Putamen (tissue), 1 donor: Measurements from ENCODE around the gene NDRG3.
"Not testable (repeated sequence)": the region's sequence is repeated elsewhere in the genome, so short reads cannot be mapped to it uniquely, and the experiment has no call there.

Source experiments
- DNase-seq: peaks from one replicate; pipeline ENCODE4 v3.0.0-alpha.2; 2016; ENCODE audit warnings: low spot score

Gene NDRG3

GRCh38 chr20:36760647-36761046 lies 14.8 kb upstream of the NDRG3 start:
- no peak for DNase-seq

DNA sequence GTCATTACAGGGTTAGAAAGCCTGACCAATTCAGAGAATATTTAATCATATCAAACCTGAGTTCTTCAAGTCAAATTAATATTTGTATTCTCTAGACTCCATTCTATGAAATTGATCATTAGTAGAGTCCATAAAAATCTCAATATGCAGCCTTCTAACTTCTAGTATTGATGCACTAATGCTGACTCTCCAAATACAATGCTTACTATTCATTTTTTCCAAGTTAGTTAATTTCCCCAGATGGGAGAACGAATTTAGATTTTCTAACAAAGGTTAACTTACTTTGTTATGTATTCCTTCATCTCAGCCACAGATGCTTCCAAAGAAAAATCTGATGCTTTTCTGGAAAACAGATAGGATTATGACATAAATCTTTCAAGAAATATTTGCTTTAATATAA lies 12.4 kb upstream of the NDRG3 start:
- DNase-seq: no peak

DNA sequence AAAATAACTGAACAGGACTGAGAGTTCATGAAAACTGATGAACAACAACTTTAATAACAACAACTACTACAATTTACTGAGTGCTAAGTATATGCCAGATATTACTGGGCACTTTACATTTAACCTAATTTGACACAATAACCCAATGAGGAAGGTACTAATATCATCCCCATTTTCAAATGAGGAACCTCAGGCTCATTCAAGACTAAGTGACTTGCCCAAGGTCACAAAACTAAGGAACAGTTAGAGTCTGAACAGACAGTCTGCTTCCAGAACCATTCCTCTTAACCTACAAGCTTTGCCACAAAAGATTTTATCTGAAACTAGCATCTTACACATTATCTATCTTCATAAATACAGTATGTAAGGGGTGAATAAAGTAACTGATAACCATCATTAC lies 10.6 kb upstream of the NDRG3 start:
- no peak for DNase-seq

GRCh38 chr20:36754656-36755222 lies 8.8 kb upstream of the NDRG3 start:
- DNase-seq: peak; percentile 57

DNA sequence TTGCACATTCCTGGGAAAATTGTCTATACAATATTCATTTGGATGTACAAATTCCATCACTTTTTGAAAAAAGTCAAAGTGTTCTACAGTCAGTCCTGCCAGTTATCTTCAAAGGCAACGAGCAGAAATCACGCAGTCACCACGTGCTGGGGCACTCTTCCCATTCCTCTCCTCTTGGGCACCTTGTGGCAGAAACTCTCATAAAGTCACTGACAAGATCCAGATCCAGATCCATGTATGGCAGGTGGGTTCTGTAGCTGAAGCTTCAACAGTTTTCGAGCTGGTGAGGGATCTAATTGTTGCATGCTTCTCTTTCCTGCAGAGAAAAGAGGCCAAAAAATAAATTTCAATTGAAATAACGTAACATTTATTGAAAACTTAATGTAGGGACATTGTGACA lies 6.7 kb upstream of the NDRG3 start:
- DNase-seq: no peak

GRCh38 chr20:36745234-36745926 lies 510 bp downstream of the NDRG3 start:
- DNase-seq: peak; percentile 14

GRCh38 chr20:36744764-36745191 lies 1.1 kb downstream of the NDRG3 start:
- peak; percentile 19 for DNase-seq

DNA sequence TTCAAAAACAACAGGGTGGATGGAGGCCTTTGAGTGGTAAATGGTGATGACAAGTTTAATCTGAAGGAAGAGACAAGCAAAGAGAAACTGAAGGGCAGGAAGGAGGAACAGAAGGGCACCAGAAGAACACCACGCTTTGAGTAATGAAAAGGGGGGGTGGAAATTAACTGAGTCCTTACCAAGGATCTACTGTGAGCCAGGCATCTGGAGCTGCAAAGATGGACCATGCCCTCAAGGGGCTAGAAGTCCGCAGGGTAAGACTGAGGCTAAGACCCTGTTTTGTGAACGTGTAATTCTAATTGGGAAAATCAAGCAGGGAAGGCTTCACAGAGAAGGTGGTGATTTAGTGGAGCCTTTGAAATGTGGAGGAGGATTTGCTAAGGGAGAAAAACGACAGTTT lies 1.6 kb downstream of the NDRG3 start:
- no peak for DNase-seq

DNA sequence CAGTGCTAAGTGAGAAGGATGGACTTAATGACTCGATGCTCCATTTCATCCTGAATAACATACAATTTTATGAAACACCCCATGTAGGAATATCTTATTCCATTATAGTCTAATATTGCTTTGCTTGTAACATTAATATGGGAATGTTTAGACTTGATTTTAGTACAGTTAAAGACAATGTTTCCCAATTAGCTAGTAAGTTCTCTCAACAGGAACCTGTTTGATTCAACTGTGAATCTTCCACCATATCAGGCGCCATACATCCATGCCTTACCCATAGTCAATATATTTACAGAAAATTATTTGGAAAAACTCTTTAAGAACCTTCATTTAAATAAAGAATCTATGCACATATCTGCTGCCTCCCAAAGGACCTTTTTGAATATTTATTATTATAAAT lies 3.3 kb downstream of the NDRG3 start:
- no peak for DNase-seq

DNA sequence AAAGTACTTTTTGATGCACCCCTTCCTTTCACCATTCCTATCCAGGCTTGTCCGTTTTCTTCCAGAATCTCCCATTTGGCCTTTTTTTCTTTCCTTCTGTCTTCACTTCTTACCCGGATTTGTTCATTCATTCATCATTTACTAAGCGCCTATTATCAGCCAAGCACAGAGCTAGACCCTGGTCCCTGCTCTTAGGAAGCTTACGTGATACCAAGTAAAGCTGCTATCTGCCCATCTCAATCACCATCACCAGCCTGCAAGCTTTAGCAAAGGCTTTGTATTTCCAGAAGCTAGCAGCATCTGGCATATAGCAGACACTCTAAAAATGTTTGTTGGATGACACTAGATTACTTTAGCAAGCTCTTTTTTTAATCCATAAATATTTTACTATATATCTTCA lies 4.8 kb downstream of the NDRG3 start:
- no peak for DNase-seq

DNA sequence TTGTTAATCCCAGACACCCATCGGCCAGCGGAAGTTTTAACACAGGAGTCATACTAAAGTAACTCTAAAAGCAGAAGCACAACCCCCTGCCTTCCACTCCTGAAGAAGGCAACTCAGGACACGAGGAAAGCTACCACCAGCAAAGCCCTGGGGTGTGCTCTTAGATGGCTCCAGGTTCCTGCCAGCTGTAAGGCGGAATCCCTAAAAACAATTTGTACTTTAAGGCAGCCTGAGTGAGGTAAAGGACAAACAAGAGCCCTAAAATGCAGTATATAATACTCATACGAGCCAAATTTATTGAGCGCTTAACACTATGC lies 8.7 kb downstream of the NDRG3 start:
- DNase-seq: no peak

DNA sequence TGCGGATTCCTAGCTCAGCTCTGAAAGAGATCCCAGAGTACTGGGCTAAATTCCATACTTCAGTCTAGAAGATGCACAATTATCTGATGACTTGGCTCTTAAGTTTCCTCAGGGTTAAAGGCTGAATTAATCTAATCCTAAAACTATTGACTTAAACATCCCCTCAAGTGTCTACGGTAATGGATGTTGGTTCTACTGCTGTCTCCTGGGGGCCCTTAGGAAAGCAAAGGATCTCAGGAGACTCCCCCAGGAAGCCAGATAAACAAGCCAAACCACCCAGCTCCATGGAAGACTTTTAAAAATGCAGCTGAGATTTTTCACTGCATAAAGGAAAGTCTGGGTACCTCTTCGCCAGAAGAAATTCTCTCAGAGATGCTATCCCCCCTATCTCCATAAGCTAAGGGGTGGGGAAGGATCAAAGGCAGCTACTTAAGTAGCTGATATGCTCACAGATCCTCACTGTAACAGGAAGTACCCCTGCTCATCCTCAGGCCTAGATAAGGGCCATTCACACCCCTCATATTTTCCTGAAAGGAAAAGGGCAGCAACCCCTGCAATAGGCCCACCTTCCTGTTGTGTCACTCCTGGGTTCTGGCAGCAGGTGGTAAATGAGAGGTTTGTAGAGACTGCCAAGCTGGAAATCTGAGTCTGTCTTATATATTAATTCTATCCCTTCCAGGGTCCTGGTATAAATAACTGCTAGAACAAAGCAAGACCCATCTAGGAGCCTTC lies 9.3 kb downstream of the NDRG3 start:
- no peak for DNase-seq

- DNase-seq: no peak
Observed at GRCh38 chr20:36732456-36732855, 13.4 kb downstream of the NDRG3 start.

DNA sequence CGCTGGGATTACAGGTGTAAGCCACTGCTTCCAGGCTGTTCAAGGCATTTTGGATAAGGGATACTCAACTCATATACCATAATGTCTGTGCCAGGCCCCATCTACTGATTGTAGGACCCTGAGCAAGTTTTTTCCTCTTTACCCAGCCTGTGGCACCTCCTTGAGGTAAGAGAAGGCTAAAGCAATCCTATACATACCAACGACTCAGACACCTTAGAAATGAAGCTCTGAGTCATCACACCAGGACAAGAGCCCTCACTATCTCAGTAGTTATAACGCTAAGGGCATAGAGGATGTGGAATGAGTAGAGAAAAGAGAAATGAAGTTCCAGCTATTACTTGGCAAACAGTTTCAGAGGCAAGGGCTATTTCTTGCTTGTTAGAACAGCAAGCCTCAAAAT lies 16.9 kb downstream of the NDRG3 start:
- no peak for DNase-seq

DNA sequence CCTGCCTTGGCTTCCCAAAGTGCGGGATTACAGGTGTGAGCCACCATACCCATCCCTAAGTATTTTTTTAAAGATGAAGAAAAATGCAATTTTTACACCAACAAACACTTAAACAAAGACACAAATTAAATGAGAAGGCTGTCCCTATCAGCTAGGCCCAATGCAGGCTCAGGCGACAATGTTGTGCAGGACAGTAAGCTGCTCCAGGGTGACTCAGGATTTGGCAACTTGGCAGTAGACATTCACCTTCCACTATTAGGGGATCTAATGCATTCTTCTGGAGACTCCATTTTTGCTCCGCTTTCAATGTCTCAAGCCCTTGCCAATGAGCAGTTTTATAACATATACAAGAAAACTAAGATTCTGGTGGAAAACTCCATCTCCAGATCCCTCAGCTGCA lies 19.7 kb downstream of the NDRG3 start:
- DNase-seq: no peak

DNA sequence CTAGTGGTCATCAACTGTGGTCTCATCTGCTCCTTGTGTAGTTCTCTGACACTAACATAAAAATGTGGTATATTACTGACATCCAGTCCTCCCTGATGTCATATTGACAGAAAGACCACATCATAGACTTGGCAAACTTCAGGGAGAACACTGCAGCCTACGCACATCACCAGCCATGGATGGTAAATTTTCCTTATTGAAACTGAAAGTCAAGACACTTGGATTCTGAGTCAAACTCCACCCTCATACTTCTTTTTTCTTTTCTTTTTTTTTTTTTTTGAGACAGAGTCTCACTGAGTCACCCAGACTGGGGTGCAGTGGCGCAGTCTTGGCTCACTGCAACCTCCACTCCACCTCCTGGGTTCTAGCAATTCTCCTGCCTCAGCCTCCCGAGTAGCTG lies 25.4 kb downstream of the NDRG3 start:
- no peak for DNase-seq

GRCh38 chr20:36717657-36718056 lies 28.2 kb downstream of the NDRG3 start:
- DNase-seq: peak; percentile 35

DNA sequence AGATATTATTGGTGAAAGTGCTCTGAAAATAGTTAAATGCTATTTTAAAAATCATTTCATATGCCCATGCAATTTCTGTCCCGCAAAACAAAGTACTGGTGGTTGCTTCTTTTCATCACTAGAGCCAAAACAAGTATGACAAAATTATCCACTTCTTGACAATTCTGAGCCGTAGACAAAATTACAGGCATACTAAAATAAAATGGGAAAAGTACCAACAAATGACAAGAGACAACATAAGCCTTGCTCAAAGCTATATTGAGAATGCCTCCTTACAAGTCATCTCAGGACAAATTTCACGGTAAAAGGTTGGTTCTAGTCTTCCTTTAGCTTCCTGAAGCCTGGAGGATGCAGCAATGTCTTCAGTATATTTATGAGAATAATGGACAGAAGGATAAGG lies 28.9 kb downstream of the NDRG3 start:
- no peak for DNase-seq

DNA sequence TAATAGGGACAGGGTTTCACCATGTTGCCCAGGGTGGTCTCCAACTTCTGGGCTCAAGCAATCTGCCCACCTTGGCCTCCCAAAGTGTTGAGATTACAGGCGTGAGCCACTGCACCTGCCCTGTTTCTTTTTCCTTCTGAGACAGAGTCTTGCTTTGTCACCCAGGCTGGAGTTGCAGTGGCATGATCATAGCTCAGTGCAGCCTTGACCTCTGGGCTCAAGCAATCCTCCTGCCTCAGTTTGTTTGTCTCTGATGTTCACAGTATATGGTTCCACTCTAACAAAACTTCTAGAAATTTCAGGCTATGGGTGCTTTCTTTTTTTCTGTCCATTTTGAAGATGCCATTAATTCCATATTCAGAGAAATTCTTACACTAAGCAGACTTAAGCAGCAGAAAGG lies 33.1 kb downstream of the NDRG3 start:
- no peak for DNase-seq

- DNase-seq: no peak
Observed at GRCh38 chr20:36709126-36709525, 36.8 kb downstream of the NDRG3 start.

DNA sequence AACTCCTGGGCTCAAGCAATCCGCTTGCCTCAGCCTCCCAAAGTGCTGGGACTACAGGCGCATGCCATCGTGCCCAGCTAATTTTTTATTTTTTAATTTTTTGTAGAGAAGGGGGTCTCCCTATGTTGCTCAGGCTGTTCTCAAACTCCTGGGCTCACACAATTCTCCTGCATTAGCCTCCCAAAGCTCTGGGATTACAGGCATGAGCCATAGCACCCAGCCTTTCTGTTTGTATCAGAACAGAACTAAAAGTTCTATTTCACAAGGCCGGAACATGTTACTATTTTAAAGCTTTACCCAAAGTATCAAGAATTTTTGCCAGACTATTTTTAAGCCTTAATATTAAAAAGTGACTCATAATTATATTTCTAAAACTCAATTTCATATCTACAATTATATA lies 42.4 kb downstream of the NDRG3 start:
- no peak for DNase-seq

DNA sequence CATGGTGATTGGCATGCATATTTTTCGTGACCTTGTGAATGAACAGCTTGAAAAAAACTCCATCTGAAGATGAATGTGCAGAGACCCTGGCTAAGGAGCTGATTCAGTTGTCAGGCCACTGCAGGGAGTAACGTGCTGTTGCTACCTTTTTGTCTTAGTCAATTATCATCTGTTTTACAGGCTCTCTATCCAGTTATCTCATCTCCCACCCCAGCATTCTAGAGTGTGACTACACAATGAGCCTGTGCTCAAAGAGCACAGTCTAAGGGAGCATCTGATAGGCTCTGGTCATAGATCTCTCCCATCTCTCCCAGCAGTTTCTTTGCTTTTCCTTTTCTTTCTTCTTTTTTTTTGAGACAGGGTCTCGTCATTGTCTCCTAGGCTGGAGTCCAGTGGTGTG lies 45.5 kb downstream of the NDRG3 start:
- no peak for DNase-seq

GRCh38 chr20:36695467-36695866 lies 50.4 kb downstream of the NDRG3 start:
- DNase-seq: not testable (repeated sequence)

DNA sequence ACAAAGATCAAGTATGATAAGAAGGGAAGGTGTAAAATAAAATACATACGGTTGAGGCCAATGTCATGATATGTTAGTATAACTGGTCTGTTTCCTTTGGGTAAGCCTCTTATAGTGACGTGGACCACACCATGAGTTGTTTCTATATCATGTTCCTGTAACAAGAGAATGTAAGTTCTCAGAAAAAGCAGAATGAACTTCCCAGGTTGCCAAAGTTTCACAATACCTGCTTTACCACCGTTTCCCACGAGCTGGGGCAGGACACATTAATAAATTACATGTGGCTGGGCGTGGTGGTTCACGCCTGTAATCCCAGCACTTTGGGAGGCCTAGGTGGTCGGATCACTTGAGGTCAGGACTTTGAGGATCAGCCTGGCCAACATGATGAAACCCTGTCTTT lies 57.3 kb downstream of the NDRG3 start:
- no peak for DNase-seq
